ENCODE measurements around the gene MIAT. TPM values are rescaled to one million over a fixed set of nuclear protein-coding genes. Genes with fewer than 3 reads are reported as not detected.

MIAT gene
- total RNA-seq, 1 experiment from 2014 or later: 0.41 TPM

DNA sequence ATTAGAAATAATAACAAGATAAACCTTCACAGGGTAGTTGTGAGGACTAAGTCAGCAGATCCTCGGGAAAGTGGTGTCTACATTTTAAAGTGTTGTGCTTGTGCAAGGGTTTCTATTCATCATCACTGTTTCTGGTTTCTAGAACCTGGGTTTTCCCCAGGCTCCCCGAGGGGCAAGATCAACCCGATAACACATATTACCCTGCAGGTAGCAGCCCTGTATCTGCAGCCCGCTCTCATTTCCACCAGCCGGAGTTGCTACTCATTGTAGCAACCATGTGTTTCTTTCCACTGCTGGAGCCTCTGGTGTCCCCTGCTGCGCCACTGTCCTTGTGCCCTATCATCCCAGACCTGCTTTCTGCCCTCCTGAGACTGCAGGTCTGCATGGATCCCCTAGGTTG is 67.0 kb downstream of the MIAT start:
- CTCF ChIA-PET: no interaction called here
- no peaks in the 10 kb centered on the region for H3K9me3 ChIP-seq
- TF ChIP-seq, protein P1, sequence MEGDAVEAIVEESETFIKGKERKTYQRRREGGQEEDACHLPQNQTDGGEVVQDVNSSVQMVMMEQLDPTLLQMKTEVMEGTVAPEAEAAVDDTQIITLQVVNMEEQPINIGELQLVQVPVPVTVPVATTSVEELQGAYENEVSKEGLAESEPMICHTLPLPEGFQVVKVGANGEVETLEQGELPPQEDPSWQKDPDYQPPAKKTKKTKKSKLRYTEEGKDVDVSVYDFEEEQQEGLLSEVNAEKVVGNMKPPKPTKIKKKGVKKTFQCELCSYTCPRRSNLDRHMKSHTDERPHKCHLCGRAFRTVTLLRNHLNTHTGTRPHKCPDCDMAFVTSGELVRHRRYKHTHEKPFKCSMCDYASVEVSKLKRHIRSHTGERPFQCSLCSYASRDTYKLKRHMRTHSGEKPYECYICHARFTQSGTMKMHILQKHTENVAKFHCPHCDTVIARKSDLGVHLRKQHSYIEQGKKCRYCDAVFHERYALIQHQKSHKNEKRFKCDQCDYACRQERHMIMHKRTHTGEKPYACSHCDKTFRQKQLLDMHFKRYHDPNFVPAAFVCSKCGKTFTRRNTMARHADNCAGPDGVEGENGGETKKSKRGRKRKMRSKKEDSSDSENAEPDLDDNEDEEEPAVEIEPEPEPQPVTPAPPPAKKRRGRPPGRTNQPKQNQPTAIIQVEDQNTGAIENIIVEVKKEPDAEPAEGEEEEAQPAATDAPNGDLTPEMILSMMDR (IDR thresholded peaks at IDR 0.05; ENCODE audit: insufficient read depth in 1 of 2, low read depth in 1 of 2, low read length in 1 of 2, severe bottlenecking in 1 of 2, unreplicated experiment in 1 of 2): no peak
- H3K4me3 ChIP-seq (ENCODE audit: low read depth, low read length): no peak overlapping the region
- Mint-ChIP-seq H3K9me3 (ENCODE audit: unreplicated experiment) (no peaks in the 10 kb centered on the region), H3K36me3 (ENCODE audit: insufficient read depth, unreplicated experiment) (no peaks in the 10 kb centered on the region), H3K4me1 (ENCODE audit: low read depth, unreplicated experiment) (no peaks in the 10 kb centered on the region), H3K4me3 (ENCODE audit: unreplicated experiment) (no peak overlapping the region), H3K27me3 (ENCODE audit: insufficient read depth, unreplicated experiment) (peaks cover 3% of the 10 kb centered on the region), H3K27ac (ENCODE audit: unreplicated experiment) (no peak overlapping the region)
- no peak for DNase-seq
- H3K27me3 ChIP-seq (replicated peaks; ENCODE audit: control insufficient read depth, insufficient read depth, low read length): no peaks in the 10 kb centered on the region
- no peaks in the 10 kb centered on the region for H3K36me3 ChIP-seq (ENCODE audit: control insufficient read depth, insufficient read depth, low read length)
- intact Hi-C loops (cut with micrococcal nuclease; ENCODE audit: unreplicated experiment): no loop called here
- POLR2A ChIA-PET: no interaction called here
- no TSS peak for BruUV-seq (replicated peaks)
- no peaks in the 10 kb centered on the region for H3K4me1 ChIP-seq

DNA sequence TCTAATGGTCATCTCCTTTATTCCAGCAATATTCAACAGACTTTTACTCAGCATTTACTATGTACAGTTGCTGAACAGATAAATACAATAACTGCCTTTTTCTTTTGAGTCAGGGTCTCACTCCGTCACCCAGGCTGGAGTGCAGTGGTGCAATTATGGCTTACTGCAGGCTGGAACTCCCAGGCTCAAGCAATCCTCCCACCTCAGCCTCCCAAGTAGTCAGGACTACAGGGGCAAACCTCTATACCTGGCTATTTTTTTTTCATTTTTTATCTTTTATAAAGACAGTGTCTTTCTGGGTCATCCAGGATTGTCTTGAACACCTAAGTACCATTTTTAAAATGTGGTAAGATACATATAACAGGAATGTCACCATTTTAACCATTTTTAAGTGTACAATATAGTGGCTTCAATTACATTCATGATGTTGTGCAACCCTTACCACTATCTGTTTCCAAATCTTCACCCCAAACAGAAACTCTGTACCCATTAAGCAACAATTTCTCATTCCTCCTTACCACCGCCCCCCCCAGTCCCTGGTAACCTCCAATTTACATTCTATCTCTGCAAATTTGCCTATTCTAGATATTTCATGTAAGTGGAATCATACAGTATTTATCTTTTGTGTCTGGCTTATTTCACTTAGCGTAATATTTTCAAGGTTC is 67.8 kb downstream of the MIAT start:
- Mint-ChIP-seq H3K27ac (ENCODE audit: unreplicated experiment) (no peak overlapping the region), H3K36me3 (ENCODE audit: insufficient read depth, unreplicated experiment) (no peaks in the 10 kb centered on the region), H3K4me1 (ENCODE audit: low read depth, unreplicated experiment) (no peaks in the 10 kb centered on the region), H3K27me3 (ENCODE audit: insufficient read depth, unreplicated experiment) (peaks cover 3% of the 10 kb centered on the region), H3K4me3 (ENCODE audit: unreplicated experiment) (no peak overlapping the region), H3K9me3 (ENCODE audit: unreplicated experiment) (no peaks in the 10 kb centered on the region)
- Histone ChIP-seq H3K9me3 (no peaks in the 10 kb centered on the region), H3K27me3 (replicated peaks; ENCODE audit: control insufficient read depth, insufficient read depth, low read length) (no peaks in the 10 kb centered on the region), H3K4me1 (no peaks in the 10 kb centered on the region), H3K36me3 (ENCODE audit: control insufficient read depth, insufficient read depth, low read length) (no peaks in the 10 kb centered on the region), H3K4me3 (ENCODE audit: low read depth, low read length) (no peak overlapping the region)
- DNase-seq: no peak
- TF ChIP-seq, protein P1 (IDR thresholded peaks at IDR 0.05; ENCODE audit: insufficient read depth in 1 of 2, low read depth in 1 of 2, low read length in 1 of 2, severe bottlenecking in 1 of 2, unreplicated experiment in 1 of 2): no peak
- CTCF ChIA-PET: no interaction called here
- no TSS peak for BruUV-seq (replicated peaks)
- POLR2A ChIA-PET: no interaction called here
- intact Hi-C loops (cut with micrococcal nuclease; ENCODE audit: unreplicated experiment): no loop called here

Other genes with a start within 250 kb of the MIAT start
- gene ASPHD2, start 228.3 kb upstream of the MIAT start, total RNA-seq (2022): not detected in 2 replicates
- 35.1 and 36.6 TPM in 2 replicates for gene HPS4, start 173.8 kb upstream of the MIAT start, total RNA-seq (2022)
- gene SRRD, start 173.7 kb upstream of the MIAT start, total RNA-seq (2022): 19.0 and 21.8 TPM in 2 replicates
- 27.4 and 27.7 TPM in 2 replicates for gene TFIP11, start 145.1 kb upstream of the MIAT start, total RNA-seq (2022)
- gene TPST2, start 67.5 kb upstream of the MIAT start, total RNA-seq (2022): 9.5 and 11.5 TPM in 2 replicates
- not detected in 2 replicates for gene CRYBB1, start 39.6 kb upstream of the MIAT start, total RNA-seq (2022)
- gene CRYBA4, start 35.6 kb upstream of the MIAT start, total RNA-seq (2022): 0.68 TPM in 1 of 2 replicates, not detected in the other